Breast epithelium (tissue), 3 donors: ENCODE data around the gene FAAP20.

Experiments
- CTCF ChIP-seq, 3 donors: fragments of 450-650 bp; IDR thresholded peaks; one replicate each; pipeline ENCODE4 v1.5.1; 2016 to 2017; ENCODE audit warnings: antibody characterized with exemption in 3 of 3, mild to moderate bottlenecking in 3 of 3, moderate library complexity in 3 of 3
- POLR2A ChIP-seq: fragments of 450-650 bp; IDR thresholded peaks from one replicate; pipeline ENCODE4 v1.6.1; 2016; ENCODE audit warnings: antibody characterized with exemption, mild to moderate bottlenecking, moderate library complexity

- TF ChIP-seq CTCF (IDR thresholded peaks at IDR 0.05) (no peak), POLR2A (no peak)
Observed at GRCh38 chr1:2208309-2209239, 14.0 kb upstream of the FAAP20 start.
